B cell (primary cell): ENCODE measurements around the gene ELOVL3. TPM values are rescaled to one million over a fixed set of nuclear protein-coding genes. Genes with fewer than 3 reads are reported as not detected.
"Not testable (repeated sequence)": the region's sequence is repeated elsewhere in the genome, so short reads cannot be mapped to it uniquely, and the experiment has no call there.

Experiments
- ATAC-seq: fragments of 200-7000 bp; cut with Tn5 transposase; one replicate; pipeline ENCODE4 v1.10.0; 2021; ENCODE audit warnings: low read depth, mild to moderate bottlenecking, moderate number of reproducible peaks, moderate library complexity
- CTCF ChIA-PET: fragments of 350-600 bp; sonication (Branson Sonifier 250); formaldehyde crosslinking; loops from one replicate; lab custom pipeline; 2021; ENCODE audit warnings: antibody characterized with exemption, inconsistent platforms; lab: Charles Lee
- POLR2A ChIA-PET: fragments of 350-600 bp; sonication (Branson Sonifier 250); formaldehyde crosslinking; loops from one replicate; lab custom pipeline; 2021; ENCODE audit warnings: antibody characterized with exemption; lab: Charles Lee
- DNase-seq: peaks from one replicate; pipeline ENCODE4 v3.0.0; 2013
- H2AFZ ChIP-seq: 2 replicates; pipeline ENCODE4 v1.6.1; 2012; ENCODE audit warnings: mild to moderate bottlenecking, low read depth, low read length; ENCODE audit not compliant: insufficient read depth, poor library complexity, severe bottlenecking
- H3K27ac ChIP-seq, 2 donors: 1 replicate in 1 of 2; 2 replicates in 1 of 2; pipeline ENCODE4 v1.5.1; 2012 to 2013; ENCODE audit warnings: low read length in 2 of 2, mild to moderate bottlenecking in 2 of 2, moderate library complexity in 1 of 2
- H3K27me3 ChIP-seq, 4 experiments: fragments of 200-600 bp in 1 of 4; sonication (generic) in 1 of 4; replicated peaks in 1 of 4; 1 replicate in 2 of 4; 2 replicates in 2 of 4; pipeline versions ENCODE4 v1.6.1 to v1.7.0; 2013 to 2016; ENCODE audit warnings: low read length in 3 of 4, mild to moderate bottlenecking in 2 of 4, mixed read lengths in 1 of 4, moderate library complexity in 1 of 4; ENCODE audit not compliant: insufficient read depth in 4 of 4, control insufficient read depth in 3 of 4; ENCODE audit errors: control extremely low read depth in 1 of 4
- H3K36me3 ChIP-seq, 2 experiments: replicated peaks in 1 of 2; 1 replicate in 1 of 2; 2 replicates in 1 of 2; pipeline versions ENCODE4 v1.6.1 to v1.7.1; 2013; ENCODE audit warnings: low read length in 1 of 2; ENCODE audit not compliant: insufficient read depth in 2 of 2, control insufficient read depth in 1 of 2; ENCODE audit errors: control extremely low read depth in 1 of 2, extremely low read depth in 1 of 2
- H3K4me1 ChIP-seq, 2 donors: fragments of 200-600 bp in 1 of 2; sonication (generic) in 1 of 2; 1 replicate in 1 of 2; 2 replicates in 1 of 2; pipeline versions ENCODE4 v1.5.1 to v1.6.1; 2013 to 2017; ENCODE audit warnings: low read length in 2 of 2; ENCODE audit not compliant: control insufficient read depth in 2 of 2, insufficient read depth in 2 of 2
- H3K4me2 ChIP-seq: replicated peaks from 2 replicates; pipeline ENCODE3; 2012; ENCODE audit warnings: mild to moderate bottlenecking, low read depth, low read length; ENCODE audit not compliant: poor library complexity, severe bottlenecking
- H3K4me3 ChIP-seq, 5 experiments: fragments of 200-600 bp in 1 of 5; sonication (generic) in 1 of 5; 1 replicate in 3 of 5; 2 replicates in 2 of 5; pipeline versions ENCODE4 v1.5.1 to v1.7.0; 2011 to 2016; ENCODE audit warnings: low read length in 4 of 5, mild to moderate bottlenecking in 4 of 5, low read depth in 2 of 5, control low read depth in 1 of 5, moderate library complexity in 1 of 5; ENCODE audit not compliant: insufficient read depth in 1 of 5; ENCODE audit errors: control extremely low read depth in 1 of 5, extremely low read depth in 1 of 5
- H3K79me2 ChIP-seq: fragments of 200-600 bp; sonication (generic); one replicate; pipeline ENCODE4 v1.6.0; 2016; ENCODE audit warnings: low read length; ENCODE audit not compliant: control insufficient read depth, insufficient read depth
- H3K9ac ChIP-seq: fragments of 200-600 bp; sonication (generic); 2 replicates; pipeline ENCODE4 v1.6.1; 2017; ENCODE audit warnings: mild to moderate bottlenecking, low read length, moderate library complexity
- H3K9me3 ChIP-seq, 3 donors: one replicate each; pipeline versions ENCODE4 v1.6.1 to v1.7.1; 2013; ENCODE audit warnings: low read length in 2 of 3; ENCODE audit not compliant: control insufficient read depth in 2 of 3, insufficient read depth in 1 of 3; ENCODE audit errors: control extremely low read depth in 1 of 3
- H4K20me1 ChIP-seq: 2 replicates; pipeline ENCODE4 v1.6.0; 2012; ENCODE audit warnings: mild to moderate bottlenecking, low read length; ENCODE audit not compliant: insufficient read depth, control insufficient read depth, poor library complexity, severe bottlenecking
- H3K27ac Mint-ChIP-seq: one replicate; pipeline ENCODE4 v1.8.0; 2021; ENCODE audit warnings: mixed read lengths
- H3K27me3 Mint-ChIP-seq: one replicate; pipeline ENCODE4 v1.8.0; 2021; ENCODE audit warnings: mixed read lengths
- H3K4me1 Mint-ChIP-seq: one replicate; pipeline ENCODE4 v1.8.0; 2021; ENCODE audit warnings: mixed read lengths
- H3K4me3 Mint-ChIP-seq: one replicate; pipeline ENCODE4 v1.8.0; 2021; ENCODE audit warnings: mixed read lengths
- H3K9me3 Mint-ChIP-seq: one replicate; pipeline ENCODE4 v1.8.0; 2022; ENCODE audit warnings: mixed read lengths; ENCODE audit not compliant: insufficient read depth
- EZH2 ChIP-seq: IDR thresholded peaks from 2 replicates; pipeline ENCODE4 v1.6.1; 2012; ENCODE audit warnings: borderline replicate concordance, low read depth, mild to moderate bottlenecking, moderate library complexity, low read length; ENCODE audit not compliant: insufficient read depth, poor library complexity, severe bottlenecking
- WGBS: methylation state at CpG from one replicate; pipeline ENCODE4 v1.1.5; 2013; ENCODE audit warnings: missing lambda C conversion rate; ENCODE audit not compliant: insufficient coverage; 5-methylcytosine and 5-hydroxymethylcytosine counted together
- intact Hi-C: fragments of 100-400 bp; cut with micrococcal nuclease; formaldehyde crosslinking; loops from one replicate; pipeline ENCODE4 v1.10.0; 2022
- polyA plus RNA-seq: library from polyadenylated mRNA; depleted of rRNA; stranded (reverse); fragments of >200 nt; gene quantifications from 2 replicates; pipeline ENCODE4 v1.2.3, GENCODE V29; 2012
- total RNA-seq, 2 donors: library from RNA; stranded (reverse); fragments of 120-200 nt in 1 of 2; gene quantifications; 1 replicate in 1 of 2; 2 replicates in 1 of 2; pipeline versions ENCODE4 v1.2.3 to v1.2.4, GENCODE V29; 2013 to 2022
- TF ChIP-seq, protein P1 (sequence below): fragments of 200-600 bp; IDR thresholded peaks from one replicate; pipeline ENCODE4 v1.8.0; 2022; ENCODE audit warnings: antibody characterized with exemption, mild to moderate bottlenecking

ELOVL3 gene
- total and polyA plus RNA-seq, 2 donors (not counting 1 experiment from before 2014, with no cell fraction given): not detected

DNA sequence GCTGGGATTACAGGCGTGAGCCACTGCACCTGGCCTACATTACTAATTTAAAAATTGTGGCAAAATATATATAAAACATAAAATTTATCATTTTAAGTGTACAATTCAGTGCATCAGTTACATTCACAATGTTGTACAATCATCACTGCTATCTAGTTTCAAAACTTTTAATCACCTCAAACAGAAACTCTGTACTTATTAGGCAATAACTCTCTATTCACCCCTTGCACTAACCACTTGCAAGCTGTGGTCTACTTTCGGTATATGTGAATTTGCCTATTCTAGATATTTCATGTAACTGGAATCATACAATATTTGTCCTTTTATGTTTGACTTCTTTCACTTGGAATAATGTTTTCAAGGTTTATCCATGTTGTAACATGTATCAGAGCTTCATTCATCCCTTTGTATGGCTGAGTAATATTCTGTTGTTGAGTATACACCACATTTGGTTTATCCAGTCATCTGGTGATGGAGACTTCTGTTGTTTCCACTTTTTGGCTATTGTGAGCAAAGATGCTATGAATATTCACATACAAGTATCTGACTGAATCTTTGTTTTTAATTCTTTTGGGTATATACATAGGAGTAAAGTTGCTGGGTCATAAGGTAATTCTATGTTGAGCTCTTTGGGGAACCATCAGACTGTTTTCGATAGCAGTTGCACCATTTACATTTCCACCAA lies 14.3 kb upstream of the ELOVL3 start:
- POLR2A ChIA-PET: no interaction called here
- H3K36me3 ChIP-seq: no peaks in the 10 kb centered on the region
- no peaks in the 10 kb centered on the region for H4K20me1 ChIP-seq
- CTCF ChIA-PET: interaction anchor here (1.3 kb wide), 1 partner anchor 144 kb away, joined by 4 read pairs; no protein-coding TSS in a partner anchor
- no peak overlapping the region for H3K27ac ChIP-seq
- no peak for ATAC-seq
- Mint-ChIP-seq H3K27ac (no peak overlapping the region), H3K27me3 (no peaks in the 10 kb centered on the region), H3K4me3 (no peak overlapping the region), H3K9me3 (peaks cover 2% of the 10 kb centered on the region), H3K4me1 (peaks cover 7% of the 10 kb centered on the region)
- no peak overlapping the region for H3K4me3 ChIP-seq
- no peak overlapping the region for H3K9ac ChIP-seq
- no peak overlapping the region for H2AFZ ChIP-seq
- TF ChIP-seq EZH2: no peak
- TF ChIP-seq, protein P1, sequence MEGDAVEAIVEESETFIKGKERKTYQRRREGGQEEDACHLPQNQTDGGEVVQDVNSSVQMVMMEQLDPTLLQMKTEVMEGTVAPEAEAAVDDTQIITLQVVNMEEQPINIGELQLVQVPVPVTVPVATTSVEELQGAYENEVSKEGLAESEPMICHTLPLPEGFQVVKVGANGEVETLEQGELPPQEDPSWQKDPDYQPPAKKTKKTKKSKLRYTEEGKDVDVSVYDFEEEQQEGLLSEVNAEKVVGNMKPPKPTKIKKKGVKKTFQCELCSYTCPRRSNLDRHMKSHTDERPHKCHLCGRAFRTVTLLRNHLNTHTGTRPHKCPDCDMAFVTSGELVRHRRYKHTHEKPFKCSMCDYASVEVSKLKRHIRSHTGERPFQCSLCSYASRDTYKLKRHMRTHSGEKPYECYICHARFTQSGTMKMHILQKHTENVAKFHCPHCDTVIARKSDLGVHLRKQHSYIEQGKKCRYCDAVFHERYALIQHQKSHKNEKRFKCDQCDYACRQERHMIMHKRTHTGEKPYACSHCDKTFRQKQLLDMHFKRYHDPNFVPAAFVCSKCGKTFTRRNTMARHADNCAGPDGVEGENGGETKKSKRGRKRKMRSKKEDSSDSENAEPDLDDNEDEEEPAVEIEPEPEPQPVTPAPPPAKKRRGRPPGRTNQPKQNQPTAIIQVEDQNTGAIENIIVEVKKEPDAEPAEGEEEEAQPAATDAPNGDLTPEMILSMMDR: no peak
- no peaks in the 10 kb centered on the region for H3K79me2 ChIP-seq
- peaks cover 0 to 4% (median 0%) of the 10 kb centered on the region in 4 experiments for H3K27me3 ChIP-seq
- WGBS: no CpG with 5 or more reads among the region's 3 CpGs
- H3K9me3 ChIP-seq: peaks cover 0 to 2% (median 0%) of the 10 kb centered on the region in 3 donors
- intact Hi-C loops: no loop called here
- H3K4me1 ChIP-seq: peaks cover 3 to 7% of the 10 kb centered on the region in 2 donors
- no peak overlapping the region for H3K4me2 ChIP-seq
- no peak for DNase-seq

DNA sequence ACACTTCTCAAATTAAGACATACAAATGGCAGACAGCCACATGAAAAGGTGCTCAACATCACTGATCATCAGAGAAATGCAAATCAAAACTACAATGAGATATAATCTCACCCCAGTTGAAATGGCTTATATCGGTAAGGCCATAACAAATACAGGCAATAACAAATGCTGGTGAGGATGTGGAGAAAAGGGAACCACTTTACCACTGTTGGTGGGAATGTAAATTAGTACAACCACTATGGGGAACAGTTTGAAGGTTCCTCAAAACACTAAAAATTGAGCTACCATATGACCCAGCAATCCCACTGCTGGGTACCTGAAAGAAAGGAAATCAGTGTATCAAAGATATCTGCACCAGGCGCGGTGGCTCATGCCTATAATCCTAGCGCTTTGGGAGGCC lies 12.5 kb upstream of the ELOVL3 start:
- H3K4me3 ChIP-seq, H3K36me3 ChIP-seq, ATAC-seq, H3K27ac Mint-ChIP-seq, H3K79me2 ChIP-seq, intact Hi-C loops, H3K9me3 Mint-ChIP-seq, H3K4me2 ChIP-seq, CTCF ChIA-PET, H3K4me1 ChIP-seq, H3K27me3 Mint-ChIP-seq, H3K27ac ChIP-seq, DNase-seq, H3K9me3 ChIP-seq, POLR2A ChIA-PET, H2AFZ ChIP-seq, H3K9ac ChIP-seq, H3K27me3 ChIP-seq, H3K4me1 Mint-ChIP-seq, H3K4me3 Mint-ChIP-seq, H4K20me1 ChIP-seq: not testable (repeated sequence)
- no CpG with 5 or more reads among the region's 4 CpGs for WGBS
